Putamen (tissue), 1 donor: ENCODE results near the gene AQP2.
"Not testable (repeated sequence)": the region's sequence is repeated elsewhere in the genome, so short reads cannot be mapped to it uniquely, and the experiment has no call there.

Experiments
- DNase-seq: peaks from one replicate; pipeline ENCODE4 v3.0.0-alpha.2; 2016; ENCODE audit warnings: low spot score

The AQP2 gene

GRCh38 chr12:49969651-49970429 is 19.3 kb downstream of the AQP2 start:
- no peak for DNase-seq

- DNase-seq, result no peak
These were observed 20.1 kb downstream of the AQP2 start for GRCh38 chr12:49970658-49971057.

- DNase-seq, result no peak
These were observed 20.6 kb downstream of the AQP2 start for GRCh38 chr12:49971141-49971540.

GRCh38 chr12:49972129-49972528 is 21.6 kb downstream of the AQP2 start:
- DNase-seq, result no peak

- DNase-seq, result no peak
These were observed 22.3 kb downstream of the AQP2 start, which contains the start of gene AQP6 for GRCh38 chr12:49972641-49973360. AQP6 (plus strand) TSS chr12:49972947; CDS start chr12:49973174, 227 bp downstream.

GRCh38 chr12:49973361-49973830 is 22.9 kb downstream of the AQP2 start:
- no peak for DNase-seq

GRCh38 chr12:49974231-49974675 is 23.7 kb downstream of the AQP2 start:
- peak; percentile 81 for DNase-seq

- peak; percentile 75 for DNase-seq
These were observed 24.3 kb downstream of the AQP2 start for GRCh38 chr12:49974677-49975317.

GRCh38 chr12:49975318-49975761 is 24.8 kb downstream of the AQP2 start:
- no peak for DNase-seq

GRCh38 chr12:49976557-49976956 is 26.0 kb downstream of the AQP2 start:
- no peak for DNase-seq

GRCh38 chr12:49978125-49978524 is 27.6 kb downstream of the AQP2 start:
- DNase-seq, result no peak

GRCh38 chr12:49979016-49979586 is 28.6 kb downstream of the AQP2 start:
- DNase-seq, result peak; percentile 87

- no peak for DNase-seq
These were observed 29.3 kb downstream of the AQP2 start for GRCh38 chr12:49979791-49980190.

- DNase-seq, result no peak
These were observed 30.2 kb downstream of the AQP2 start for GRCh38 chr12:49980501-49981349.

- no peak for DNase-seq
These were observed 31.9 kb downstream of the AQP2 start for GRCh38 chr12:49982246-49983087.

GRCh38 chr12:49983892-49984291 is 33.4 kb downstream of the AQP2 start:
- DNase-seq, result no peak

GRCh38 chr12:49984476-49985359 is 34.2 kb downstream of the AQP2 start:
- DNase-seq, result no peak

GRCh38 chr12:49985981-49986380 is 35.4 kb downstream of the AQP2 start:
- DNase-seq, result no peak

- not testable (repeated sequence) for DNase-seq
These were observed 35.9 kb downstream of the AQP2 start for GRCh38 chr12:49986476-49986875.
